Neural crest cell (in vitro differentiated cells): Measurements from ENCODE around the gene OXCT2. TPM values are rescaled to one million over a fixed set of nuclear protein-coding genes. Genes with fewer than 3 reads are reported as not detected.

Source experiments
- DNase-seq: peaks from one replicate; pipeline ENCODE4 v3.0.0; 2021; ENCODE audit warnings: low read depth, mixed read lengths, low spot score
- H3K27ac Mint-ChIP-seq: one replicate; pipeline ENCODE4 v1.8.0; 2021; ENCODE audit warnings: mild to moderate bottlenecking, mixed read lengths; ENCODE audit not compliant: unreplicated experiment
- H3K27me3 Mint-ChIP-seq: 2 replicates; pipeline ENCODE4 v1.8.0; 2021; ENCODE audit warnings: low read depth, mild to moderate bottlenecking, mixed read lengths
- H3K36me3 Mint-ChIP-seq: 2 replicates; pipeline ENCODE4 v1.8.0; 2021; ENCODE audit warnings: low read depth, mild to moderate bottlenecking, mixed read lengths
- H3K4me1 Mint-ChIP-seq: 2 replicates; pipeline ENCODE4 v1.8.0; 2021; ENCODE audit warnings: mixed read lengths
- H3K4me3 Mint-ChIP-seq: one replicate; pipeline ENCODE4 v1.8.0; 2021; ENCODE audit warnings: mild to moderate bottlenecking, mixed read lengths
- H3K9me3 Mint-ChIP-seq: 2 replicates; pipeline ENCODE4 v1.8.0; 2021; ENCODE audit warnings: mixed read lengths
- total RNA-seq: library from RNA; stranded (reverse); gene quantifications from 2 replicates; pipeline ENCODE4 v1.2.1, GENCODE V29; 2021
- TF ChIP-seq, protein P1 (sequence below): fragments of 200-600 bp; sonication (generic); conservative IDR thresholded peaks from 2 replicates; pipeline ENCODE4 v1.5.0; 2021; ENCODE audit warnings: antibody characterized with exemption, mild to moderate bottlenecking

The OXCT2 gene
- total RNA-seq, 1 donor from 2014 or later: 0.77 TPM

DNA sequence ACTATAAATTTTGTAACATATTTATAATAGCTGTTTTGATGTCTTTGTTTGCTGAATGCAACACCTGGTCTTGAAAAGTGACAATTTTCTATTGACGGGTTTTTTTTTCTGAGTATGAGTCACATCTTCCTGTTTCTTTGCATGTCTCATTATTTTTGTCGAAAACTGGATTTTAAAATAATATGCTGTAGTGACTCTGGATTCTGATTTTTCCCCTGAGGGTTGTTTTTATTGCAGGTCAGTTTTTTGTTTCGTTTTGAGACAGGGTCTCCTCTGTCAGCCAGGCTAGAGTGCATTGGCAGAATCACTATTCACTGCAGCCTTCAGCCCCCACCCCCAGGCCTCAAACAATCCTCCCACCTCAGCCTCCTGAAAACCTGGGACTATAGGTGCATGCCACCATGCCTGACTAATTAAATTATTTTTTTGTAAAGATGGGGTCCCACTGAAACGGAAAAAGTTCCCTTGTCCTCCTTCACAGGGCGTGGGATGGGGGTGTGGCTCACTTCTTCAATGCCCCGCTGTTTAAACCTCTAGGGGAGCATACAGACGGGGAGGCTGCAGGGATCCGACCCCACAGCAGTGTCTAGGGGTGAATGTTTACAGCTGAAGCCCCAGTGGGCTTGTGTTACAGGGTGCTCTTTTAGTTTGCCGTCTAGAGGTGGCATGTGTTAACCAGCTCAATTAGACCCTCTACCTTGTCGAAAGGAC lies 43.8 kb downstream of the OXCT2 start:
- Mint-ChIP-seq H3K27ac (no peak overlapping the region), H3K4me1 (no peaks in the 10 kb centered on the region), H3K4me3 (no peak overlapping the region), H3K36me3 (no peaks in the 10 kb centered on the region), H3K27me3 (peaks cover 95% of the 10 kb centered on the region), H3K9me3 (no peaks in the 10 kb centered on the region)
- TF ChIP-seq, protein P1, sequence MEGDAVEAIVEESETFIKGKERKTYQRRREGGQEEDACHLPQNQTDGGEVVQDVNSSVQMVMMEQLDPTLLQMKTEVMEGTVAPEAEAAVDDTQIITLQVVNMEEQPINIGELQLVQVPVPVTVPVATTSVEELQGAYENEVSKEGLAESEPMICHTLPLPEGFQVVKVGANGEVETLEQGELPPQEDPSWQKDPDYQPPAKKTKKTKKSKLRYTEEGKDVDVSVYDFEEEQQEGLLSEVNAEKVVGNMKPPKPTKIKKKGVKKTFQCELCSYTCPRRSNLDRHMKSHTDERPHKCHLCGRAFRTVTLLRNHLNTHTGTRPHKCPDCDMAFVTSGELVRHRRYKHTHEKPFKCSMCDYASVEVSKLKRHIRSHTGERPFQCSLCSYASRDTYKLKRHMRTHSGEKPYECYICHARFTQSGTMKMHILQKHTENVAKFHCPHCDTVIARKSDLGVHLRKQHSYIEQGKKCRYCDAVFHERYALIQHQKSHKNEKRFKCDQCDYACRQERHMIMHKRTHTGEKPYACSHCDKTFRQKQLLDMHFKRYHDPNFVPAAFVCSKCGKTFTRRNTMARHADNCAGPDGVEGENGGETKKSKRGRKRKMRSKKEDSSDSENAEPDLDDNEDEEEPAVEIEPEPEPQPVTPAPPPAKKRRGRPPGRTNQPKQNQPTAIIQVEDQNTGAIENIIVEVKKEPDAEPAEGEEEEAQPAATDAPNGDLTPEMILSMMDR: no peak
- DNase-seq: no peak

DNA sequence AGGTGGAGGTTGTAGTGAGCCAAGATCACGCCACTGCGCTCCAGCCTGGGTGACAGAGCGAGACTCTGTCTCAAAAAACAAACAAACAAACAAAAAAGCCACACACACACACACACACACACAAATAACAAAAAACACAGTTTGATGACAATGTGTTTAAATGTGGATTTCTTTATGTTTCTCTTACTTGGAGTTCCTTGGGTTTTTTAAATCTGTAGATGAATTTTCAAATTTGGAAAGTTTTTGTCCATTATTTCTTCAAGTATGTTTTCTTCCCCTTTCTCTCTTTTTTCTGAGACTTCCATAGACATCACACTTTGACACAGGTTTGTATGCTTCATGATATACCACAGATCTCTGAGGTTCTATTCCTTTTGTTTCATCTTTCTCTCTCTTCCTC lies 44.5 kb downstream of the OXCT2 start:
- H3K36me3 Mint-ChIP-seq: no peaks in the 10 kb centered on the region
- no peak overlapping the region for H3K27ac Mint-ChIP-seq
- H3K27me3 Mint-ChIP-seq: peaks cover 95% of the 10 kb centered on the region
- H3K4me1 Mint-ChIP-seq: no peaks in the 10 kb centered on the region
- no peak overlapping the region for H3K4me3 Mint-ChIP-seq
- H3K9me3 Mint-ChIP-seq: no peaks in the 10 kb centered on the region
- DNase-seq: no peak
- TF ChIP-seq, protein P1: no peak

DNA sequence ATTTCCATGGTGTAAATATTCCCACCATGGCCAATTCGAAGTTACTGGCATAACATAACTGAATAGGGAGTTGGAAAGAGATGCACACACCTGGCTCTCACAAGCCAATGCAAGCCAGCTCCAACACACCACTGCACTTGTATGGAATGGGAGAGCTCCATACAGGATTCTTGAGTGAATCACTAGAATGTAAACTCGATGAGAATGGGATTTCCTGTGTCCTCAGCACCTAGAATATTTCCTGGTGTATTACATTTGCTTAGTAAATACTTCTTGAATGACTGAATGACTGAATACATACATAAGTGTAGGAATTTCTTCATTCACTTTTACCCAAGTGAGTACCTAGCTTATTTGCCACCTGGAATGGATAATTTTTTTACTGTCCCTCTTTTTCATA lies 48.7 kb downstream of the OXCT2 start:
- Mint-ChIP-seq H3K4me1 (no peaks in the 10 kb centered on the region), H3K9me3 (no peaks in the 10 kb centered on the region), H3K27ac (no peak overlapping the region), H3K36me3 (no peaks in the 10 kb centered on the region), H3K27me3 (peaks cover 89% of the 10 kb centered on the region), H3K4me3 (no peak overlapping the region)
- TF ChIP-seq, protein P1: no peak
- DNase-seq: no peak

DNA sequence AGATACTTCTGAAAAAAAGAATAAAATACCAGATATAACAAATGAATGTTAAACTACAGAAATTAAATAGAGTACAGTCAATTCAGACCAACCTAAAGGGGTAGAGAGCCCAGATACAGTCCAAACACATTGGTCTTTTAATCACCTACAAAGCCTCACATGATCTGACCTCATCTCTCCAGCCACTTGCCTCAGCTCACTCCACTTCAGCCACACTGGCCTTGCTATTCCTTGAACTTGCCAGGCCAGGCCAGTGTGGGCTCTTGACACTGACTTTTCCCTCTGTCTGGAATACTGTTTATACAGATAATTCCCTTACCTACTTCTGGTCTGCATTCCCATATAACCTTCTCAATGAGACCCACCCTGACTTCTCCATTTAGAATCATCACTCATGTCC lies 49.5 kb downstream of the OXCT2 start:
- no peaks in the 10 kb centered on the region for H3K36me3 Mint-ChIP-seq
- no peaks in the 10 kb centered on the region for H3K9me3 Mint-ChIP-seq
- H3K4me1 Mint-ChIP-seq: no peaks in the 10 kb centered on the region
- DNase-seq: no peak
- H3K4me3 Mint-ChIP-seq: no peak overlapping the region
- peaks cover 89% of the 10 kb centered on the region for H3K27me3 Mint-ChIP-seq
- no peak overlapping the region for H3K27ac Mint-ChIP-seq
- TF ChIP-seq, protein P1: no peak

DNA sequence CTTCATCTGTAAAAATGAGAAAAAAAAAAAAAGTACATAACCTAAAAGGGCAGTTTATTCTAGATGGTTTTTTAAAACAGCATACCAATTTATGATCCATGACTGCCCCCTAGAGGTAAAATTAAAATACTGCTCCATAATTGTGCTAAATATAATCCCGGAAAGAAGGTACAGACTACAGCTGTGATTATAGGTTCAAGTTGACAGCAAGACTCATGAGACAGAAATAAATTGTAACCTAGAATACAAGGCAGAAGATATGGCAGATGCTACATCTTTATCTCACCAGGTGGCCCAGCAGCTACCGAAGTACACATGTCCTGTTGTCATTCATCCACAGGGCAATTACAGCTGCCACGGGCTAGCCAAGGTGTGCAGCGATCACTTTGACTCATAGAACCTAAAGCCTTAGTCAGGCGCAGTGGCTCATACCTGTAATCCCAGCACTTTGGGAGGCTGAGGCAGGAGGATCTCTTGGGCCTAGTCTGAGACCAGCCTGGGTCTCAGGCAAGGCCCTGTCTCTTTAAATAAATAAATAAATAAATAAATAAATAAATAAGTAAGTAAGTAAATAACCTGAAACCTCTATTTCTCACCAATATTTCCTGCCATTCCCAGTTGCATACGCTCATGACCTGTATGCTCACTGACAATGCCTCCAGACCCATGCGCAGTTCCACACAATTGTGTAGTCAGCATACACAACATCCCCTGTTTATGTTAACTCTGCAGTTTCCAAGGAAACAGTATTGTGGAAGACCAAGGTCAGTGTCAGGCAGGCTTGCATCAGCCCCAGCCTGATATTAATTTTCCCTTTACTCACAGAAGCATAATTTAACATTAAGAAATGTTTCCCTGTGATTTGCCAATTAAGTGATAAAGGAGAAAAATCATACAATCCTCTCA lies 50.8 kb downstream of the OXCT2 start:
- DNase-seq: no peak
- TF ChIP-seq, protein P1: peak; percentile 93
- H3K27ac Mint-ChIP-seq: no peak overlapping the region
- no peaks in the 10 kb centered on the region for H3K36me3 Mint-ChIP-seq
- H3K27me3 Mint-ChIP-seq: peaks cover 84% of the 10 kb centered on the region
- no peaks in the 10 kb centered on the region for H3K4me1 Mint-ChIP-seq
- no peak overlapping the region for H3K4me3 Mint-ChIP-seq
- H3K9me3 Mint-ChIP-seq: no peaks in the 10 kb centered on the region

Other genes starting within 250 kb of the OXCT2 start
- gene PABPC4, start 194.6 kb downstream of the OXCT2 start, total RNA-seq: 318 and 321 TPM in 2 replicates
- 4.9 and 5.0 TPM in 2 replicates for gene HEYL, start 131.7 kb downstream of the OXCT2 start, total RNA-seq
- gene NT5C1A, start 99.2 kb downstream of the OXCT2 start, total RNA-seq: not detected in 2 replicates
- gene HPCAL4, start 79.9 kb downstream of the OXCT2 start, total RNA-seq: 0.49 and 0.68 TPM in 2 replicates
- gene PPIE, start 32.5 kb downstream of the OXCT2 start, total RNA-seq: 51.3 and 56.2 TPM in 2 replicates
- gene BMP8B, start 17.5 kb upstream of the OXCT2 start, total RNA-seq: 1.2 and 1.4 TPM in 2 replicates
- gene TRIT1, start 112.2 kb upstream of the OXCT2 start, total RNA-seq: 35.4 and 35.9 TPM in 2 replicates
- gene MYCL, start 130.6 kb upstream of the OXCT2 start, total RNA-seq: 23.0 and 25.8 TPM in 2 replicates
- 20.9 and 23.8 TPM in 2 replicates for gene MFSD2A, start 183.8 kb upstream of the OXCT2 start, total RNA-seq